ENCODE data around the gene SNTG2. TPM values are rescaled to one million over a fixed set of nuclear protein-coding genes. Genes with fewer than 3 reads are reported as not detected.

Gene SNTG2
- total RNA-seq, 1 experiment from 2014 or later = 20.5 TPM

- no peak for TF ChIP-seq ZNF532 (CRISPR knock-in tag; IDR thresholded peaks at IDR 0.05; ENCODE audit: borderline replicate concordance)
- no peak for TF ChIP-seq NFATC4 (CRISPR knock-in tag; IDR thresholded peaks at IDR 0.05)
- TF ChIP-seq ELF4 (CRISPR knock-in tag; IDR thresholded peaks at IDR 0.05; ENCODE audit: low read depth) = no peak
Observed at GRCh38 chr2:1272835-1273234, 322.2 kb downstream of the SNTG2 start (continued).

- no peak for ATAC-seq
- peaks cover 31% of the 10 kb centered on the region for H3K36me3 Mint-ChIP-seq
- DNase-seq (ENCODE audit: low spot score) = no peak
- H3K27ac Mint-ChIP-seq = no peak overlapping the region
- POLR2A ChIA-PET = no interaction called here
- TF ChIP-seq GTF2I (CRISPR knock-in tag; conservative IDR thresholded peaks at IDR 0.05) (no peak), CTCF (IDR thresholded peaks at IDR 0.05) (no peak), ZBTB21 (CRISPR knock-in tag; IDR thresholded peaks at IDR 0.05; ENCODE audit: borderline replicate concordance) (no peak)
- CTCF ChIA-PET = no interaction called here
- no peak overlapping the region for H3K4me3 Mint-ChIP-seq
- no peaks in the 10 kb centered on the region; the same call in 1 of the 2 replicates for H3K27me3 Mint-ChIP-seq (ENCODE audit: low read depth)
- peaks cover 5% of the 10 kb centered on the region for H3K4me1 Mint-ChIP-seq
- H3K9me3 Mint-ChIP-seq = peaks cover 36% of the 10 kb centered on the region
Observed at GRCh38 chr2:1277634-1278033, 327.0 kb downstream of the SNTG2 start.

- no peaks in the 10 kb centered on the region; the same call in 1 of the 2 replicates for H3K27me3 Mint-ChIP-seq (ENCODE audit: low read depth)
- H3K4me3 Mint-ChIP-seq = no peak overlapping the region
- no peak for TF ChIP-seq STAT6 (CRISPR knock-in tag; conservative IDR thresholded peaks at IDR 0.05; ENCODE audit: low read depth)
- TF ChIP-seq ZNF138 (CRISPR knock-in tag; conservative IDR thresholded peaks at IDR 0.05) = no peak
- TF ChIP-seq TEAD1 (CRISPR knock-in tag; IDR thresholded peaks at IDR 0.05) = no peak
- no peak for TF ChIP-seq NFYB (CRISPR knock-in tag; conservative IDR thresholded peaks at IDR 0.05; ENCODE audit: low read depth)
- TF ChIP-seq ZNF219 (CRISPR knock-in tag; IDR thresholded peaks at IDR 0.05; ENCODE audit: borderline replicate concordance) = no peak
- TF ChIP-seq ZNF532 (CRISPR knock-in tag; IDR thresholded peaks at IDR 0.05; ENCODE audit: borderline replicate concordance) = no peak
- no peak for TF ChIP-seq NFE2L1 (CRISPR knock-in tag; IDR thresholded peaks at IDR 0.05)
- TF ChIP-seq CREB1 (CRISPR knock-in tag; IDR thresholded peaks at IDR 0.05) = no peak
- no peak for TF ChIP-seq ZMAT4 (CRISPR knock-in tag; IDR thresholded peaks at IDR 0.05)
- no peak for TF ChIP-seq HMGXB4 (CRISPR knock-in tag; IDR thresholded peaks at IDR 0.05)
- TF ChIP-seq ZNF121 (CRISPR knock-in tag; IDR thresholded peaks at IDR 0.05) = no peak
- no peak for TF ChIP-seq NR1H2 (CRISPR knock-in tag; IDR thresholded peaks at IDR 0.05)
- no peak for TF ChIP-seq USF2 (CRISPR knock-in tag; IDR thresholded peaks at IDR 0.05)
- H3K36me3 Mint-ChIP-seq = peaks cover 30% of the 10 kb centered on the region
- H3K4me1 Mint-ChIP-seq = peaks cover 5% of the 10 kb centered on the region
- peaks cover 36% of the 10 kb centered on the region for H3K9me3 Mint-ChIP-seq
- no peak for DNase-seq (ENCODE audit: low spot score)
- no peak for ATAC-seq
- no peak overlapping the region for H3K27ac Mint-ChIP-seq
- POLR2A ChIA-PET = no interaction called here
- CTCF ChIA-PET = no interaction called here
Observed at GRCh38 chr2:1278125-1278524, 327.5 kb downstream of the SNTG2 start.
